ENCODE data around the gene DNM3. TPM values are rescaled to one million over a fixed set of nuclear protein-coding genes. Genes with fewer than 3 reads are reported as not detected.

The DNM3 gene
- polyA plus RNA-seq, 2 donors: 0.53 to 0.76 TPM

GRCh38 chr1:172132836-172133235 lies 291.5 kb downstream of the DNM3 start:
- H3K9me3 ChIP-seq (ENCODE audit: control insufficient read depth in 2 of 2, insufficient read depth in 1 of 2, low read depth in 1 of 2, low read length in 1 of 2): no peaks in the 10 kb centered on the region
- no peaks in the 10 kb centered on the region for H3K36me3 ChIP-seq (ENCODE audit: control insufficient read depth in 2 of 2, insufficient read depth in 2 of 2, low read length in 1 of 2)
- whole genome bisulfite sequencing, 2 donors: 92 to 98% methylated on average over 1 of the region's 1 CpG

GRCh38 chr1:172134087-172134731 lies 292.9 kb downstream of the DNM3 start:
- 85 to 87% methylated on average over 2 of the region's 2 CpGs for WGBS, 2 donors
- Histone ChIP-seq H3K4me1 (ENCODE audit: control insufficient read depth in 2 of 2, insufficient read depth in 2 of 2, low read length in 1 of 2) (peaks cover 0 to 2% of the 10 kb centered on the region in 2 donors), H3K9me3 (ENCODE audit: control insufficient read depth in 2 of 2, insufficient read depth in 1 of 2, low read depth in 1 of 2, low read length in 1 of 2) (no peaks in the 10 kb centered on the region), H3K27me3 (ENCODE audit: control insufficient read depth in 1 of 2, insufficient read depth in 2 of 2, low read length in 2 of 2) (no peaks in the 10 kb centered on the region), H3K36me3 (ENCODE audit: control insufficient read depth in 2 of 2, insufficient read depth in 2 of 2, low read length in 1 of 2) (no peaks in the 10 kb centered on the region), H3K27ac (ENCODE audit: low read depth in 2 of 2, low read length in 1 of 2) (no peak overlapping the region), H3K4me3 (ENCODE audit: low read depth in 1 of 2, low read length in 2 of 2) (no peak overlapping the region)

More at GRCh38 chr1:172132836-172133235, 291.5 kb downstream of the DNM3 start:
- no peaks in the 10 kb centered on the region for H3K27me3 ChIP-seq (ENCODE audit: control insufficient read depth in 1 of 2, insufficient read depth in 2 of 2, low read length in 2 of 2)
- no peaks in the 10 kb centered on the region for H3K4me1 ChIP-seq (ENCODE audit: control insufficient read depth in 2 of 2, insufficient read depth in 2 of 2, low read length in 1 of 2)
- no peak overlapping the region for H3K27ac ChIP-seq (ENCODE audit: low read depth in 2 of 2, low read length in 1 of 2)
- no peak overlapping the region for H3K4me3 ChIP-seq (ENCODE audit: low read depth in 1 of 2, low read length in 2 of 2)

- no peaks in the 10 kb centered on the region for H3K36me3 ChIP-seq (ENCODE audit: control insufficient read depth in 2 of 2, insufficient read depth in 2 of 2, low read length in 1 of 2)
- no peaks in the 10 kb centered on the region for H3K27me3 ChIP-seq (ENCODE audit: control insufficient read depth in 1 of 2, insufficient read depth in 2 of 2, low read length in 2 of 2)
- no peak overlapping the region for H3K4me3 ChIP-seq (ENCODE audit: low read depth in 1 of 2, low read length in 2 of 2)
- 83 to 85% methylated on average over 2 of the region's 2 CpGs for WGBS, 2 donors
- H3K9me3 ChIP-seq (ENCODE audit: control insufficient read depth in 2 of 2, insufficient read depth in 1 of 2, low read depth in 1 of 2, low read length in 1 of 2): no peaks in the 10 kb centered on the region
- H3K4me1 ChIP-seq (ENCODE audit: control insufficient read depth in 2 of 2, insufficient read depth in 2 of 2, low read length in 1 of 2): peaks cover 0 to 2% of the 10 kb centered on the region in 2 donors
- H3K27ac ChIP-seq (ENCODE audit: low read depth in 2 of 2, low read length in 1 of 2): no peak overlapping the region
Measured at GRCh38 chr1:172135076-172135672, 293.9 kb downstream of the DNM3 start.

GRCh38 chr1:172135978-172136610 lies 294.8 kb downstream of the DNM3 start:
- 72 to 81% methylated on average over 4 of the region's 4 CpGs for WGBS, 2 donors

GRCh38 chr1:172136925-172137324 lies 295.6 kb downstream of the DNM3 start:
- no peaks in the 10 kb centered on the region for H3K27me3 ChIP-seq (ENCODE audit: control insufficient read depth in 1 of 2, insufficient read depth in 2 of 2, low read length in 2 of 2)
- WGBS, 2 donors: 80 to 81% methylated on average over 5 of the region's 5 CpGs
- H3K27ac ChIP-seq (ENCODE audit: low read depth in 2 of 2, low read length in 1 of 2): no peak overlapping the region
- H3K36me3 ChIP-seq (ENCODE audit: control insufficient read depth in 2 of 2, insufficient read depth in 2 of 2, low read length in 1 of 2): no peaks in the 10 kb centered on the region
- peaks cover 0 to 2% of the 10 kb centered on the region in 2 donors for H3K4me1 ChIP-seq (ENCODE audit: control insufficient read depth in 2 of 2, insufficient read depth in 2 of 2, low read length in 1 of 2)
- no peaks in the 10 kb centered on the region for H3K9me3 ChIP-seq (ENCODE audit: control insufficient read depth in 2 of 2, insufficient read depth in 1 of 2, low read depth in 1 of 2, low read length in 1 of 2)
- H3K4me3 ChIP-seq (ENCODE audit: low read depth in 1 of 2, low read length in 2 of 2): no peak overlapping the region

More at GRCh38 chr1:172135978-172136610, 294.8 kb downstream of the DNM3 start:
- Histone ChIP-seq H3K4me1 (ENCODE audit: control insufficient read depth in 2 of 2, insufficient read depth in 2 of 2, low read length in 1 of 2) (peaks cover 0 to 2% of the 10 kb centered on the region in 2 donors), H3K9me3 (ENCODE audit: control insufficient read depth in 2 of 2, insufficient read depth in 1 of 2, low read depth in 1 of 2, low read length in 1 of 2) (no peaks in the 10 kb centered on the region), H3K36me3 (ENCODE audit: control insufficient read depth in 2 of 2, insufficient read depth in 2 of 2, low read length in 1 of 2) (no peaks in the 10 kb centered on the region), H3K4me3 (ENCODE audit: low read depth in 1 of 2, low read length in 2 of 2) (no peak overlapping the region), H3K27me3 (ENCODE audit: control insufficient read depth in 1 of 2, insufficient read depth in 2 of 2, low read length in 2 of 2) (no peaks in the 10 kb centered on the region), H3K27ac (ENCODE audit: low read depth in 2 of 2, low read length in 1 of 2) (no peak overlapping the region)

GRCh38 chr1:172137703-172138454 lies 296.6 kb downstream of the DNM3 start:
- 98 to 100% methylated on average over 3 of the region's 3 CpGs for WGBS, 2 donors
- no peaks in the 10 kb centered on the region for H3K36me3 ChIP-seq (ENCODE audit: control insufficient read depth in 2 of 2, insufficient read depth in 2 of 2, low read length in 1 of 2)
- no peak overlapping the region for H3K4me3 ChIP-seq (ENCODE audit: low read depth in 1 of 2, low read length in 2 of 2)
- H3K4me1 ChIP-seq (ENCODE audit: control insufficient read depth in 2 of 2, insufficient read depth in 2 of 2, low read length in 1 of 2): peaks cover 0 to 2% of the 10 kb centered on the region in 2 donors
- H3K9me3 ChIP-seq (ENCODE audit: control insufficient read depth in 2 of 2, insufficient read depth in 1 of 2, low read depth in 1 of 2, low read length in 1 of 2): no peaks in the 10 kb centered on the region
- no peaks in the 10 kb centered on the region for H3K27me3 ChIP-seq (ENCODE audit: control insufficient read depth in 1 of 2, insufficient read depth in 2 of 2, low read length in 2 of 2)
- H3K27ac ChIP-seq (ENCODE audit: low read depth in 2 of 2, low read length in 1 of 2): no peak overlapping the region

- WGBS, 2 donors: 65 to 69% methylated on average over 2 of the region's 2 CpGs
- H3K27ac ChIP-seq (ENCODE audit: low read depth in 2 of 2, low read length in 1 of 2): peak overlapping the region in 1 of 2 donors; percentile 33
- H3K9me3 ChIP-seq (ENCODE audit: control insufficient read depth in 2 of 2, insufficient read depth in 1 of 2, low read depth in 1 of 2, low read length in 1 of 2): no peaks in the 10 kb centered on the region
- no peaks in the 10 kb centered on the region for H3K36me3 ChIP-seq (ENCODE audit: control insufficient read depth in 2 of 2, insufficient read depth in 2 of 2, low read length in 1 of 2)
- H3K4me3 ChIP-seq (ENCODE audit: low read depth in 1 of 2, low read length in 2 of 2): no peak overlapping the region
- peaks cover 0 to 2% of the 10 kb centered on the region in 2 donors for H3K4me1 ChIP-seq (ENCODE audit: control insufficient read depth in 2 of 2, insufficient read depth in 2 of 2, low read length in 1 of 2)
- no peaks in the 10 kb centered on the region for H3K27me3 ChIP-seq (ENCODE audit: control insufficient read depth in 1 of 2, insufficient read depth in 2 of 2, low read length in 2 of 2)
Measured at GRCh38 chr1:172138634-172139033, 297.3 kb downstream of the DNM3 start.

GRCh38 chr1:172139196-172139595 lies 297.9 kb downstream of the DNM3 start:
- 68 to 83% methylated on average over 1 of the region's 1 CpG for WGBS, 2 donors
- H3K4me3 ChIP-seq (ENCODE audit: low read depth in 1 of 2, low read length in 2 of 2): no peak overlapping the region

GRCh38 chr1:172140072-172140471 lies 298.8 kb downstream of the DNM3 start:
- H3K36me3 ChIP-seq (ENCODE audit: control insufficient read depth in 2 of 2, insufficient read depth in 2 of 2, low read length in 1 of 2): no peaks in the 10 kb centered on the region
- H3K9me3 ChIP-seq (ENCODE audit: control insufficient read depth in 2 of 2, insufficient read depth in 1 of 2, low read depth in 1 of 2, low read length in 1 of 2): no peaks in the 10 kb centered on the region
- no peak overlapping the region for H3K27ac ChIP-seq (ENCODE audit: low read depth in 2 of 2, low read length in 1 of 2)
- H3K4me1 ChIP-seq (ENCODE audit: control insufficient read depth in 2 of 2, insufficient read depth in 2 of 2, low read length in 1 of 2): peaks cover 0 to 2% of the 10 kb centered on the region in 2 donors
- no peaks in the 10 kb centered on the region for H3K27me3 ChIP-seq (ENCODE audit: control insufficient read depth in 1 of 2, insufficient read depth in 2 of 2, low read length in 2 of 2)
- WGBS, 2 donors: 54 to 71% methylated on average over 3 of the region's 3 CpGs
- no peak overlapping the region for H3K4me3 ChIP-seq (ENCODE audit: low read depth in 1 of 2, low read length in 2 of 2)

More at GRCh38 chr1:172139196-172139595, 297.9 kb downstream of the DNM3 start:
- Histone ChIP-seq H3K4me1 (ENCODE audit: control insufficient read depth in 2 of 2, insufficient read depth in 2 of 2, low read length in 1 of 2) (peaks cover 0 to 2% of the 10 kb centered on the region in 2 donors), H3K27me3 (ENCODE audit: control insufficient read depth in 1 of 2, insufficient read depth in 2 of 2, low read length in 2 of 2) (no peaks in the 10 kb centered on the region), H3K27ac (ENCODE audit: low read depth in 2 of 2, low read length in 1 of 2) (no peak overlapping the region), H3K36me3 (ENCODE audit: control insufficient read depth in 2 of 2, insufficient read depth in 2 of 2, low read length in 1 of 2) (no peaks in the 10 kb centered on the region), H3K9me3 (ENCODE audit: control insufficient read depth in 2 of 2, insufficient read depth in 1 of 2, low read depth in 1 of 2, low read length in 1 of 2) (no peaks in the 10 kb centered on the region)
